ENCODE measurements around the gene PPP1CA. TPM values are rescaled to one million over a fixed set of nuclear protein-coding genes. Genes with fewer than 3 reads are reported as not detected.

The PPP1CA gene
- total RNA-seq, 1 experiment from 2014 or later = 238 TPM

- no peaks in the 10 kb centered on the region for H3K9me2 ChIP-seq (ENCODE audit: insufficient read depth)
- H4K20me1 ChIP-seq (ENCODE audit: insufficient read depth) = no peaks in the 10 kb centered on the region
- H3K4me2 ChIP-seq (ENCODE audit: low read length) = no peak overlapping the region
- RAD21 ChIA-PET (ENCODE audit: low non-redundant PET in 1 of 2, low total read pairs in 2 of 2, uncharacterized antibody in 2 of 2, unreplicated experiment in 2 of 2) = no interaction called here
- no peak; the same call in 1 of the 2 replicates for TF ChIP-seq POLR2AphosphoS5 (IDR thresholded peaks at IDR 0.05; ENCODE audit: low read depth, low read length)
- H3K9ac ChIP-seq (ENCODE audit: low read length) = no peak overlapping the region
- peaks cover 0 to 12% of the 10 kb centered on the region in 2 experiments; a peak in 2 of 4 replicates for H3K36me3 ChIP-seq (ENCODE audit: control insufficient read depth in 1 of 2, insufficient read depth in 2 of 2, low read length in 2 of 2)
- DNase-seq (ENCODE audit: low read depth, low spot score) = no peak
- CTCF ChIA-PET = interaction anchor here (1.5 to 16.6 kb wide), 2 partner anchors 11 to 14 kb away, joined by 3 to 456 read pairs; partner anchors contain the start of gene CLCF1
- no peak overlapping the region for H2AFZ ChIP-seq (ENCODE audit: low read depth, low read length, poor library complexity, severe bottlenecking)
- no TSS peak for BruUV-seq (replicated peaks)
- H3K9me3 ChIP-seq (ENCODE audit: control insufficient read depth in 1 of 2, insufficient read depth in 1 of 2, low read depth in 1 of 2, low read length in 2 of 2) = no peaks in the 10 kb centered on the region
- H3K27ac ChIP-seq (ENCODE audit: low read depth, low read length) = no peak overlapping the region; the same call in 1 of the 2 replicates
- POLR2A ChIA-PET = no interaction called here
- H3K27me3 ChIP-seq (ENCODE audit: insufficient read depth, low read length) = no peaks in the 10 kb centered on the region
- ATAC-seq = no peak
- intact Hi-C loops (cut with micrococcal nuclease) = no loop called here
- H3K79me2 ChIP-seq (ENCODE audit: insufficient read depth, low read length) = peaks cover 30% of the 10 kb centered on the region
- no peak overlapping the region for H3K4me3 ChIP-seq (replicated peaks in 1 of 2; ENCODE audit: low read depth in 1 of 2, low read length in 2 of 2)
- peaks cover 0 to 44% of the 10 kb centered on the region in 2 experiments; a peak in 2 of 4 replicates for H3K4me1 ChIP-seq (ENCODE audit: control insufficient read depth in 1 of 2, insufficient read depth in 2 of 2, low read length in 2 of 2)
These were observed 36.6 kb downstream of the PPP1CA start for GRCh38 chr11:67364783-67365722.

- Histone ChIP-seq H3K9me3 (ENCODE audit: control insufficient read depth in 1 of 2, insufficient read depth in 1 of 2, low read depth in 1 of 2, low read length in 2 of 2) (no peaks in the 10 kb centered on the region), H3K79me2 (ENCODE audit: insufficient read depth, low read length) (peaks cover 22% of the 10 kb centered on the region), H3K4me3 (replicated peaks in 1 of 2; ENCODE audit: low read depth in 1 of 2, low read length in 2 of 2) (no peak overlapping the region), H3K4me1 (ENCODE audit: control insufficient read depth in 1 of 2, insufficient read depth in 2 of 2, low read length in 2 of 2) (peaks cover 0 to 36% of the 10 kb centered on the region in 2 experiments; a peak in 2 of 4 replicates), H3K9ac (ENCODE audit: low read length) (no peak overlapping the region), H3K27me3 (ENCODE audit: insufficient read depth, low read length) (no peaks in the 10 kb centered on the region), H3K4me2 (ENCODE audit: low read length) (no peak overlapping the region), H4K20me1 (ENCODE audit: insufficient read depth) (no peaks in the 10 kb centered on the region), H2AFZ (ENCODE audit: low read depth, low read length, poor library complexity, severe bottlenecking) (no peak overlapping the region), H3K27ac (ENCODE audit: low read depth, low read length) (no peak overlapping the region), H3K9me2 (ENCODE audit: insufficient read depth) (no peaks in the 10 kb centered on the region), H3K36me3 (ENCODE audit: control insufficient read depth in 1 of 2, insufficient read depth in 2 of 2, low read length in 2 of 2) (peaks cover 0 to 12% of the 10 kb centered on the region in 2 experiments; a peak in 2 of 4 replicates)
- ChIA-PET POLR2A (no interaction called here), CTCF (interaction anchor here (1.5 to 16.6 kb wide), 2 partner anchors 12 to 13 kb away, joined by 3 to 456 read pairs; partner anchors contain the start of gene CLCF1), RAD21 (ENCODE audit: low non-redundant PET in 1 of 2, low total read pairs in 2 of 2, uncharacterized antibody in 2 of 2, unreplicated experiment in 2 of 2) (no interaction called here)
- intact Hi-C loops (cut with micrococcal nuclease) = no loop called here
- no TSS peak for BruUV-seq (replicated peaks)
- no peak for ATAC-seq
- DNase-seq (ENCODE audit: low read depth, low spot score) = no peak
- TF ChIP-seq MAX (IDR thresholded peaks at IDR 0.05) (no peak), POLR2AphosphoS5 (IDR thresholded peaks at IDR 0.05; ENCODE audit: low read depth, low read length) (peak; percentile 34; the same call in 1 of the 2 replicates), EGR1 (IDR thresholded peaks at IDR 0.05; ENCODE audit: low read depth) (no peak)
These were observed 37.5 kb downstream of the PPP1CA start for GRCh38 chr11:67364169-67364568.
